ENCODE data around the gene WWTR1. TPM values are rescaled to one million over a fixed set of nuclear protein-coding genes. Genes with fewer than 3 reads are reported as not detected.

WWTR1 gene
- total and polyA plus RNA-seq, 2 donors (not counting 3 experiments of a cell fraction or from before 2014, with no cell fraction given) = 210 to 341 TPM

GRCh38 chr3:149583921-149584635 lies 73.7 kb downstream of the WWTR1 start:
- Histone ChIP-seq H3K4me1 (ENCODE audit: control insufficient read depth, extremely low read depth, insufficient read depth, low read length) (peaks cover 92% of the 10 kb centered on the region), H3K4me3 (replicated peaks in 1 of 3; ENCODE audit: insufficient read depth in 1 of 3, low read depth in 1 of 3, low read length in 3 of 3) (no peak overlapping the region), H3K79me2 (ENCODE audit: control insufficient read depth, insufficient read depth, low read length) (peaks cover 96% of the 10 kb centered on the region), H3K27me3 (ENCODE audit: control insufficient read depth in 2 of 2, insufficient read depth in 2 of 2, low read length in 2 of 2) (no peaks in the 10 kb centered on the region), H4K20me1 (replicated peaks; ENCODE audit: control insufficient read depth, extremely low read depth, insufficient read depth, low read length) (no peaks in the 10 kb centered on the region), H3K27ac (ENCODE audit: insufficient read depth, low read depth, low read length) (peak overlapping the region; percentile 45), H3K36me3 (ENCODE audit: control insufficient read depth in 2 of 2, extremely low read depth in 1 of 2, insufficient read depth in 2 of 2, low read length in 2 of 2) (no peaks in the 10 kb centered on the region), H3K9me1 (replicated peaks; ENCODE audit: control insufficient read depth, extremely low read depth, insufficient read depth, low read length) (no peaks in the 10 kb centered on the region), H3K9ac (replicated peaks; ENCODE audit: extremely low read depth, insufficient read depth, low read length) (no peak overlapping the region), H2AFZ (ENCODE audit: low read depth, low read length) (no peak overlapping the region), H3K9me3 (replicated peaks; ENCODE audit: control insufficient read depth, insufficient read depth, low read length) (no peaks in the 10 kb centered on the region), H3K4me2 (ENCODE audit: insufficient read depth, low read length) (no peak overlapping the region)
- dilution Hi-C loops (cut with MboI; ENCODE audit: extremely low pct_ligation_motif_present, low sequenced_read_pairs) (no loop called here), intact Hi-C loops (cut with micrococcal nuclease) (no loop called here)
- DNase-seq (ENCODE audit: low read depth, low spot score) (no peak), FAIRE-seq (no peak)
- ChIA-PET CTCF (interaction anchor here (1.2 to 1.9 kb wide), 3 partner anchors 15 to 53 kb away, joined by 3 to 10 read pairs (median 6); no protein-coding TSS in a partner anchor), POLR2A (interaction anchor here (0.8 kb wide), 1 partner anchor 48 kb away, joined by 3 read pairs; no protein-coding TSS in a partner anchor)
- TF ChIP-seq POLR2AphosphoS5 (IDR thresholded peaks at IDR 0.05; ENCODE audit: insufficient read depth, low read depth, low read length) (no peak), GATA2 (IDR thresholded peaks at IDR 0.05; ENCODE audit: insufficient read depth, insufficient read length, low read depth, low read length) (no peak), POLR2A (IDR thresholded peaks at IDR 0.05; ENCODE audit: low read depth, low read length) (no peak), EZH2 (IDR thresholded peaks at IDR 0.05; ENCODE audit: borderline replicate concordance, low read depth, low read length, severe bottlenecking) (no peak), MYC (IDR thresholded peaks at IDR 0.05; ENCODE audit: low read depth, low read length) (no peak), JUN (IDR thresholded peaks at IDR 0.05; ENCODE audit: borderline replicate concordance, insufficient read depth, insufficient read length, low read depth) (no peak), CTCF (IDR thresholded peaks at IDR 0.05; ENCODE audit: extremely low read depth in 1 of 2, insufficient read depth in 1 of 2, low read depth in 1 of 2, low read length in 2 of 2) (no peak), FOS (IDR thresholded peaks at IDR 0.05; ENCODE audit: borderline replicate concordance, insufficient read depth, low read length) (no peak), MAX (IDR thresholded peaks at IDR 0.05; ENCODE audit: insufficient read depth, insufficient read length) (no peak)
- BruUV-seq (replicated peaks) = no TSS peak
